ENCODE results near the gene ZMIZ1. TPM values are rescaled to one million over a fixed set of nuclear protein-coding genes. Genes with fewer than 3 reads are reported as not detected.

ZMIZ1 gene
- total RNA-seq, 1 experiment from 2014 or later, result 28.4 TPM

- no peak for ATAC-seq
- no TSS peak for BruUV-seq (replicated peaks)
Measured at GRCh38 chr10:79349766-79350406, 281.1 kb downstream of the ZMIZ1 start.

More at GRCh38 chr10:79349766-79350406, 281.1 kb downstream of the ZMIZ1 start:
- H3K79me2 ChIP-seq (ENCODE audit: insufficient read depth, low read length), result peaks cover 66% of the 10 kb centered on the region
- peaks cover 38 to 63% of the 10 kb centered on the region in 2 experiments for H3K36me3 ChIP-seq (ENCODE audit: control insufficient read depth in 1 of 2, insufficient read depth in 2 of 2, low read length in 2 of 2)
- no peaks in the 10 kb centered on the region for H3K9me2 ChIP-seq (ENCODE audit: insufficient read depth)
- peaks cover 7 to 25% of the 10 kb centered on the region in 2 experiments; a peak in 3 of 4 replicates for H3K4me1 ChIP-seq (ENCODE audit: control insufficient read depth in 1 of 2, insufficient read depth in 2 of 2, low read length in 2 of 2)
- ChIA-PET POLR2A (no interaction called here), CTCF (no interaction called here), RAD21 (ENCODE audit: low non-redundant PET in 1 of 2, low total read pairs in 2 of 2, uncharacterized antibody in 2 of 2, unreplicated experiment in 2 of 2) (no interaction called here)
- no peaks in the 10 kb centered on the region for H3K9me3 ChIP-seq (ENCODE audit: control insufficient read depth in 1 of 2, insufficient read depth in 1 of 2, low read depth in 1 of 2, low read length in 2 of 2)
- H3K9ac ChIP-seq (ENCODE audit: low read length), result no peak overlapping the region
- no peak overlapping the region for H3K4me2 ChIP-seq (ENCODE audit: low read length)
- H2AFZ ChIP-seq (ENCODE audit: low read depth, low read length, poor library complexity, severe bottlenecking), result no peak overlapping the region
- peaks cover 12% of the 10 kb centered on the region; the same call in 1 of the 2 replicates for H4K20me1 ChIP-seq (ENCODE audit: insufficient read depth)
- intact Hi-C loops (cut with micrococcal nuclease), result no loop called here
- TF ChIP-seq CTCF (IDR thresholded peaks at IDR 0.05 in 2 of 3, conservative IDR thresholded peaks at IDR 0.05 in 1 of 3; ENCODE audit: borderline replicate concordance in 1 of 3, insufficient read depth in 1 of 3, low read depth in 2 of 3, low read length in 2 of 3), result no peak
- no peak for TF ChIP-seq POLR2A (IDR thresholded peaks at IDR 0.05; ENCODE audit: borderline replicate concordance, extremely low read depth, insufficient read depth, insufficient read length)
- TF ChIP-seq YY1 (IDR thresholded peaks at IDR 0.05; ENCODE audit: extremely low read depth, insufficient replicate concordance, low read depth, low read length), result no peak
- no peak for TF ChIP-seq ZBTB33 (IDR thresholded peaks at IDR 0.05; ENCODE audit: extremely low read depth, insufficient replicate concordance, low read length)
- no peak for TF ChIP-seq REST (IDR thresholded peaks at IDR 0.05; ENCODE audit: low read depth)
- no peak for TF ChIP-seq MAX (IDR thresholded peaks at IDR 0.05)
- no peak for TF ChIP-seq CEBPB (IDR thresholded peaks at IDR 0.05; ENCODE audit: low read depth)
- no peak for TF ChIP-seq ELF1 (IDR thresholded peaks at IDR 0.05; ENCODE audit: borderline replicate concordance, low read depth)
- no peak for TF ChIP-seq POLR2AphosphoS5 (IDR thresholded peaks at IDR 0.05; ENCODE audit: low read depth, low read length)
- no peak for TF ChIP-seq TCF7L2 (IDR thresholded peaks at IDR 0.05; ENCODE audit: borderline replicate concordance, extremely low read depth, insufficient read depth, insufficient read length)
- TF ChIP-seq FOSL1 (IDR thresholded peaks at IDR 0.05; ENCODE audit: low read depth), result no peak
- TF ChIP-seq ATF3 (IDR thresholded peaks at IDR 0.05), result no peak
- TF ChIP-seq EZH2phosphoT487 (IDR thresholded peaks at IDR 0.05; ENCODE audit: borderline replicate concordance), result no peak
- TF ChIP-seq SIN3A (IDR thresholded peaks at IDR 0.05; ENCODE audit: low read depth), result no peak
- TF ChIP-seq SP1 (IDR thresholded peaks at IDR 0.05; ENCODE audit: low read depth), result no peak
- H3K4me3 ChIP-seq (replicated peaks in 1 of 2; ENCODE audit: low read depth in 1 of 2, low read length in 2 of 2), result no peak overlapping the region
- no peak overlapping the region; the same call in 1 of the 2 replicates for H3K27ac ChIP-seq (ENCODE audit: low read depth, low read length)
- no peaks in the 10 kb centered on the region for H3K27me3 ChIP-seq (ENCODE audit: insufficient read depth, low read length)
- no peak for DNase-seq (ENCODE audit: low read depth, low spot score)
